SU-DHL-6 (cell line): ENCODE results near the gene STK39.
"Not testable (repeated sequence)": the region's sequence is repeated elsewhere in the genome, so short reads cannot be mapped to it uniquely, and the experiment has no call there.

Experiments used
- H2AFZ ChIP-seq: fragments of 200-600 bp; sonication (generic); 2 replicates; pipeline ENCODE4 v1.6.1; 2014; ENCODE audit warnings: low read depth, mild to moderate bottlenecking, moderate library complexity, mixed read lengths, antibody characterized with exemption, low read length; ENCODE audit not compliant: severe bottlenecking
- H3F3A ChIP-seq: fragments of 200-600 bp; shearing (Covaris generic); 2 replicates; pipeline ENCODE4 v1.6.0; 2016; ENCODE audit warnings: antibody characterized with exemption, mild to moderate bottlenecking; ENCODE audit not compliant: insufficient read depth
- H3K27ac ChIP-seq: fragments of 200-600 bp; sonication (generic); 2 replicates; pipeline ENCODE4 v1.5.1; 2016; ENCODE audit warnings: low read depth, mild to moderate bottlenecking, low read length, moderate library complexity, mixed read lengths
- H3K27me3 ChIP-seq: fragments of 200-600 bp; sonication (generic), shearing (Covaris generic); 2 replicates; pipeline ENCODE4 v1.6.0; 2014; ENCODE audit warnings: mild to moderate bottlenecking, low read length
- H3K36me3 ChIP-seq: fragments of 200-600 bp; sonication (generic); 2 replicates; pipeline ENCODE4 v1.6.1; 2014; ENCODE audit warnings: mild to moderate bottlenecking, low read length, mixed read lengths
- H3K4me2 ChIP-seq: fragments of 300-600, 200-600 bp; shearing (Covaris generic), sonication (generic); 2 replicates; pipeline ENCODE4 v1.6.0; 2014; ENCODE audit warnings: low read length, low read depth, mild to moderate bottlenecking; ENCODE audit not compliant: poor library complexity, severe bottlenecking
- H3K4me3 ChIP-seq: fragments of 200-600 bp; sonication (generic); 2 replicates; pipeline ENCODE4 v1.5.1; 2014; ENCODE audit warnings: antibody characterized with exemption, low read length, mild to moderate bottlenecking, mixed read lengths; ENCODE audit not compliant: insufficient read depth, poor library complexity, severe bottlenecking
- H3K79me2 ChIP-seq: fragments of 200-600 bp; sonication (generic); 2 replicates; pipeline ENCODE4 v1.6.1; 2014; ENCODE audit warnings: mild to moderate bottlenecking, low read length, moderate library complexity; ENCODE audit not compliant: insufficient read depth
- H3K9ac ChIP-seq: fragments of 200-600 bp; sonication (generic); 2 replicates; pipeline ENCODE4 v1.7.0; 2014; ENCODE audit warnings: mild to moderate bottlenecking, low read length
- H3K9me2 ChIP-seq: fragments of 200-600 bp; sonication (generic); replicated peaks from 2 replicates; pipeline ENCODE4 v1.6.1; 2014; ENCODE audit warnings: low read length; ENCODE audit not compliant: insufficient read depth
- H3K9me3 ChIP-seq: fragments of 200-600 bp; sonication (generic); 2 replicates; pipeline ENCODE4 v1.6.1; 2014; ENCODE audit warnings: low read length, mixed read lengths; ENCODE audit not compliant: insufficient read depth
- H4K20me1 ChIP-seq: fragments of 200-600 bp; sonication (generic); 2 replicates; pipeline ENCODE4 v1.6.1; 2014; ENCODE audit warnings: low read depth, mild to moderate bottlenecking, antibody characterized with exemption, low read length, moderate library complexity, mixed read lengths
- CTCF ChIP-seq: fragments of 200-600 bp; sonication (generic); IDR thresholded peaks from one replicate; pipeline ENCODE4 v1.5.1; 2017; ENCODE audit warnings: antibody characterized with exemption, mild to moderate bottlenecking, low read length, moderate library complexity; ENCODE audit not compliant: insufficient read depth, poor library complexity, severe bottlenecking
- EZH2phosphoT487 ChIP-seq: fragments of 200-600 bp; sonication (generic), shearing (Covaris generic); conservative IDR thresholded peaks from 2 replicates; pipeline ENCODE4 v1.6.1; 2018; ENCODE audit warnings: mild to moderate bottlenecking, antibody characterized with exemption, low read length, moderate library complexity, mixed read lengths

The STK39 gene

GRCh38 chr2:168272225-168272624 is 24.8 kb upstream of the STK39 start:
- Histone ChIP-seq H3K27me3 (no peaks in the 10 kb centered on the region), H3K9me3 (no peaks in the 10 kb centered on the region), H3K79me2 (no peaks in the 10 kb centered on the region), H4K20me1 (no peaks in the 10 kb centered on the region), H3K9me2 (no peaks in the 10 kb centered on the region), H3F3A (no peaks in the 10 kb centered on the region), H3K9ac (no peak overlapping the region), H3K36me3 (no peaks in the 10 kb centered on the region), H2AFZ (no peak overlapping the region), H3K4me3 (no peak overlapping the region), H3K4me2 (no peak overlapping the region), H3K27ac (no peak overlapping the region)
- no peak for TF ChIP-seq EZH2phosphoT487
- TF ChIP-seq CTCF, result no peak

GRCh38 chr2:168262926-168263325 is 15.5 kb upstream of the STK39 start:
- not testable (repeated sequence) for H3F3A ChIP-seq, H3K36me3 ChIP-seq, H3K27ac ChIP-seq, H3K9me2 ChIP-seq, H3K9ac ChIP-seq, H3K9me3 ChIP-seq, H4K20me1 ChIP-seq, H3K79me2 ChIP-seq, H3K4me3 ChIP-seq, H3K4me2 ChIP-seq, H2AFZ ChIP-seq, H3K27me3 ChIP-seq

- H3K27me3 ChIP-seq, result no peaks in the 10 kb centered on the region
- no peak for TF ChIP-seq CTCF
- TF ChIP-seq EZH2phosphoT487, result no peak
- no peak overlapping the region for H3K27ac ChIP-seq
- no peaks in the 10 kb centered on the region for H3F3A ChIP-seq
- no peak overlapping the region for H3K9ac ChIP-seq
- H3K79me2 ChIP-seq, result no peaks in the 10 kb centered on the region
- no peak overlapping the region for H3K4me3 ChIP-seq
- no peaks in the 10 kb centered on the region for H3K9me2 ChIP-seq
- H3K9me3 ChIP-seq, result no peaks in the 10 kb centered on the region; the same call in 1 of the 2 replicates
- H4K20me1 ChIP-seq, result no peaks in the 10 kb centered on the region
- H3K4me2 ChIP-seq, result no peak overlapping the region
- H3K36me3 ChIP-seq, result no peaks in the 10 kb centered on the region
- no peak overlapping the region for H2AFZ ChIP-seq
Observed at GRCh38 chr2:168256448-168256847, 9.1 kb upstream of the STK39 start.

- no peak overlapping the region for H3K4me2 ChIP-seq
- TF ChIP-seq CTCF (no peak), EZH2phosphoT487 (no peak)
- no peak overlapping the region for H3K9ac ChIP-seq
- H3K27me3 ChIP-seq, result no peaks in the 10 kb centered on the region
- H3F3A ChIP-seq, result no peaks in the 10 kb centered on the region
- no peaks in the 10 kb centered on the region; the same call in 1 of the 2 replicates for H3K9me3 ChIP-seq
- no peak overlapping the region for H2AFZ ChIP-seq
- H3K9me2 ChIP-seq, result no peaks in the 10 kb centered on the region
- H3K4me3 ChIP-seq, result no peak overlapping the region
- no peak overlapping the region for H3K27ac ChIP-seq
- H3K79me2 ChIP-seq, result no peaks in the 10 kb centered on the region
- H3K36me3 ChIP-seq, result no peaks in the 10 kb centered on the region
- H4K20me1 ChIP-seq, result no peaks in the 10 kb centered on the region
Observed at GRCh38 chr2:168255866-168256265, 8.5 kb upstream of the STK39 start.
